ENCODE data around the gene PLEKHA6.

Gene PLEKHA6

DNA sequence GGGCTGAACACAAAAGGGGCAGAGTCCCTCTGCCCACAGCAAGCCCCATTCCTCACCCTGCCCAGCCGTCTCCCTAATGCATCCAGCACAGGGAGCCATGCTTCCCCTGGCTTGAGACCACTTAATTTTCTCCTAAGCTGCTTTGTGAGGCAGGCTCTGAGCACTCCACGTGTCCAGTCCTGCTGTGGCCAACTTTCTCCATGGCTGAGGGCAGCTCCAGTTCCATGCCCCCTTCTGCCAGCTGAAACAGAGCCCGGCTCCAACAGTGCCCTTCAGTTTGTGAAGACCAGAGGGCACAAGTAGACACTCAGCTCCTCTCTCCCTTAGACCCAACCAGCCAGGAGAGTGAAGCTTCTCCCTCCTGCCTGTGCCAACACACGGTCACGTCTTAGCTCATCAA is 33.8 kb downstream of the PLEKHA6 start (continued):
- no peak for TF ChIP-seq PATZ1 (CRISPR knock-in tag; IDR thresholded peaks at IDR 0.05; ENCODE audit: borderline replicate concordance)

GRCh38 chr1:204323887-204324286 is 35.8 kb downstream of the PLEKHA6 start:
- no peak for ATAC-seq
- TF ChIP-seq POU6F1 (CRISPR knock-in tag; IDR thresholded peaks at IDR 0.05; ENCODE audit: borderline replicate concordance, low read depth) = no peak
- TF ChIP-seq PATZ1 (CRISPR knock-in tag; IDR thresholded peaks at IDR 0.05; ENCODE audit: borderline replicate concordance) = no peak
- TF ChIP-seq, protein P1, sequence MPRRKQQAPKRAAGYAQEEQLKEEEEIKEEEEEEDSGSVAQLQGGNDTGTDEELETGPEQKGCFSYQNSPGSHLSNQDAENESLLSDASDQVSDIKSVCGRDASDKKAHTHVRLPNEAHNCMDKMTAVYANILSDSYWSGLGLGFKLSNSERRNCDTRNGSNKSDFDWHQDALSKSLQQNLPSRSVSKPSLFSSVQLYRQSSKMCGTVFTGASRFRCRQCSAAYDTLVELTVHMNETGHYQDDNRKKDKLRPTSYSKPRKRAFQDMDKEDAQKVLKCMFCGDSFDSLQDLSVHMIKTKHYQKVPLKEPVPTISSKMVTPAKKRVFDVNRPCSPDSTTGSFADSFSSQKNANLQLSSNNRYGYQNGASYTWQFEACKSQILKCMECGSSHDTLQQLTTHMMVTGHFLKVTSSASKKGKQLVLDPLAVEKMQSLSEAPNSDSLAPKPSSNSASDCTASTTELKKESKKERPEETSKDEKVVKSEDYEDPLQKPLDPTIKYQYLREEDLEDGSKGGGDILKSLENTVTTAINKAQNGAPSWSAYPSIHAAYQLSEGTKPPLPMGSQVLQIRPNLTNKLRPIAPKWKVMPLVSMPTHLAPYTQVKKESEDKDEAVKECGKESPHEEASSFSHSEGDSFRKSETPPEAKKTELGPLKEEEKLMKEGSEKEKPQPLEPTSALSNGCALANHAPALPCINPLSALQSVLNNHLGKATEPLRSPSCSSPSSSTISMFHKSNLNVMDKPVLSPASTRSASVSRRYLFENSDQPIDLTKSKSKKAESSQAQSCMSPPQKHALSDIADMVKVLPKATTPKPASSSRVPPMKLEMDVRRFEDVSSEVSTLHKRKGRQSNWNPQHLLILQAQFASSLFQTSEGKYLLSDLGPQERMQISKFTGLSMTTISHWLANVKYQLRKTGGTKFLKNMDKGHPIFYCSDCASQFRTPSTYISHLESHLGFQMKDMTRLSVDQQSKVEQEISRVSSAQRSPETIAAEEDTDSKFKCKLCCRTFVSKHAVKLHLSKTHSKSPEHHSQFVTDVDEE (CRISPR knock-in tag; IDR thresholded peaks at IDR 0.05) = no peak
- TF ChIP-seq ARNTL (CRISPR knock-in tag; IDR thresholded peaks at IDR 0.05; ENCODE audit: borderline replicate concordance, low read depth) = no peak
- no peak for TF ChIP-seq OSR1 (CRISPR knock-in tag; IDR thresholded peaks at IDR 0.05)
- TF ChIP-seq ZFP30 (CRISPR knock-in tag; IDR thresholded peaks at IDR 0.05) = no peak
- no peak for TF ChIP-seq ZNF565 (CRISPR knock-in tag; conservative IDR thresholded peaks at IDR 0.05; ENCODE audit: low read depth)
- no peak for TF ChIP-seq CSDC2 (CRISPR knock-in tag; IDR thresholded peaks at IDR 0.05)
- TF ChIP-seq, protein P2, sequence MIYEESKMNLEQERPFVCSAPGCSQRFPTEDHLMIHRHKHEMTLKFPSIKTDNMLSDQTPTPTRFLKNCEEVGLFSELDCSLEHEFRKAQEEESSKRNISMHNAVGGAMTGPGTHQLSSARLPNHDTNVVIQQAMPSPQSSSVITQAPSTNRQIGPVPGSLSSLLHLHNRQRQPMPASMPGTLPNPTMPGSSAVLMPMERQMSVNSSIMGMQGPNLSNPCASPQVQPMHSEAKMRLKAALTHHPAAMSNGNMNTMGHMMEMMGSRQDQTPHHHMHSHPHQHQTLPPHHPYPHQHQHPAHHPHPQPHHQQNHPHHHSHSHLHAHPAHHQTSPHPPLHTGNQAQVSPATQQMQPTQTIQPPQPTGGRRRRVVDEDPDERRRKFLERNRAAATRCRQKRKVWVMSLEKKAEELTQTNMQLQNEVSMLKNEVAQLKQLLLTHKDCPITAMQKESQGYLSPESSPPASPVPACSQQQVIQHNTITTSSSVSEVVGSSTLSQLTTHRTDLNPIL (CRISPR knock-in tag; IDR thresholded peaks at IDR 0.05; ENCODE audit: low read depth) = no peak
- TF ChIP-seq ZC3H10 (CRISPR knock-in tag; IDR thresholded peaks at IDR 0.05) = no peak
- no peak for TF ChIP-seq GLIS3 (CRISPR knock-in tag; IDR thresholded peaks at IDR 0.05)
- no peak for TF ChIP-seq PPARA (CRISPR knock-in tag; IDR thresholded peaks at IDR 0.05; ENCODE audit: borderline replicate concordance)
- no peak for TF ChIP-seq TOX (CRISPR knock-in tag; IDR thresholded peaks at IDR 0.05; ENCODE audit: borderline replicate concordance)
- TF ChIP-seq ZNF8 (CRISPR knock-in tag; IDR thresholded peaks at IDR 0.05) = no peak
- no peak for TF ChIP-seq BACH2 (CRISPR knock-in tag; IDR thresholded peaks at IDR 0.05; ENCODE audit: borderline replicate concordance)
- TF ChIP-seq ISL1 (CRISPR knock-in tag; IDR thresholded peaks at IDR 0.05) = no peak

DNA sequence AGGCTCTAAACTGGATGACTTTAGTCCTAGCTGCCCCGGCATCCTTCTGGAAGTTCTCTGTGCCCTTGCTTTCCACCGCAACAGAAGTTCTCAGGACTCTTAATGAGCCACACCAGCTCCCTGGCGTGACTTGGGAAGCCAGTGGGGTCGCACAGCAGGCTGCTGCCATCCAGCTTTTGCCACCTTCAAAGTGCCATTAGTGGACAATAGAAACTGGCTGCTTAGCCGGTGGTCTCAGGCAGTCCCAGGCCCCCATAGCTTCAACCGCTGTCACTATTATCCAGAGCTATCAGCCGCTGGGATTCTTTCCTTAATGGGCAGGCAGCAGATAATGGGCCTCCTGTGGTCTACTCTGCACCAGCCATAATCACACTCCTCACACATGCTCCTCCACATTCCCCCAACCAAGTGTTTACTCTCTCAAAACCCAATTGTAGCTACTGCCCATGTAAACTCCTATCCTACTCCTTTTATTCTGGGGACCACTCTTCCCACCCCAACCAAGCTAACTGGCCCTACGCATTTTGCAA is 37.3 kb downstream of the PLEKHA6 start:
- no peak for ATAC-seq
- TF ChIP-seq CSDC2 (CRISPR knock-in tag; IDR thresholded peaks at IDR 0.05) = no peak
- no peak for TF ChIP-seq OSR1 (CRISPR knock-in tag; IDR thresholded peaks at IDR 0.05)
- TF ChIP-seq SNAI2 (CRISPR knock-in tag; IDR thresholded peaks at IDR 0.05) = no peak
- no peak for TF ChIP-seq ARNTL (CRISPR knock-in tag; IDR thresholded peaks at IDR 0.05; ENCODE audit: borderline replicate concordance, low read depth)
- TF ChIP-seq ZNF70 (CRISPR knock-in tag; IDR thresholded peaks at IDR 0.05) = no peak
- TF ChIP-seq ESRRG (CRISPR knock-in tag; IDR thresholded peaks at IDR 0.05) = no peak
- no peak for TF ChIP-seq ISL1 (CRISPR knock-in tag; IDR thresholded peaks at IDR 0.05)
- TF ChIP-seq ZNF565 (CRISPR knock-in tag; conservative IDR thresholded peaks at IDR 0.05; ENCODE audit: low read depth) = no peak
- no peak for TF ChIP-seq PPARA (CRISPR knock-in tag; IDR thresholded peaks at IDR 0.05; ENCODE audit: borderline replicate concordance)
- TF ChIP-seq ZNF8 (CRISPR knock-in tag; IDR thresholded peaks at IDR 0.05) = no peak
- TF ChIP-seq ZFP30 (CRISPR knock-in tag; IDR thresholded peaks at IDR 0.05) = no peak
- TF ChIP-seq, protein P2 (CRISPR knock-in tag; IDR thresholded peaks at IDR 0.05; ENCODE audit: low read depth) = no peak
